HepG2 (cell line): ENCODE measurements around the gene SPCS1. TPM values are rescaled to one million over a fixed set of nuclear protein-coding genes. Genes with fewer than 3 reads are reported as not detected.

ENCODE experiments used
- AGO2 ChIP-seq: fragments of 200-400 bp; formaldehyde crosslinking; optimal IDR thresholded peaks from 2 replicates; pipeline ENCODE3; 2017; ENCODE audit warnings: mild to moderate bottlenecking, low read depth, low read length, moderate library complexity
- ARHGAP35 ChIP-seq: sonication (generic); formaldehyde crosslinking; IDR thresholded peaks from 2 replicates; pipeline ENCODE4 v1.9.0; 2022; ENCODE audit warnings: mild to moderate bottlenecking, inconsistent platforms, moderate library complexity, missing genetic modification reagents, borderline replicate concordance
- BRD4 ChIP-seq: sonication (generic); formaldehyde crosslinking; IDR thresholded peaks from 2 replicates; pipeline ENCODE4 v1.4.0; 2020; ENCODE audit warnings: missing genetic modification reagents
- ELK4 ChIP-seq: sonication (generic); formaldehyde crosslinking; IDR thresholded peaks from 2 replicates; pipeline ENCODE4 v1.9.0; 2021; ENCODE audit warnings: missing genetic modification reagents, borderline replicate concordance
- ESRRA ChIP-seq: sonication (generic); formaldehyde crosslinking; IDR thresholded peaks from 2 replicates; pipeline ENCODE4 v1.5.1; 2020; ENCODE audit warnings: mild to moderate bottlenecking, low read depth, missing genetic modification reagents
- FOXO1 ChIP-seq: sonication (generic); formaldehyde crosslinking; IDR thresholded peaks from 2 replicates; pipeline ENCODE4 v1.4.0; 2020; ENCODE audit warnings: missing genetic modification reagents
- HOXA3 ChIP-seq: sonication (generic); formaldehyde crosslinking; IDR thresholded peaks from 2 replicates; pipeline ENCODE4 v1.5.0; 2020; ENCODE audit warnings: missing genetic modification reagents
- HOXA9 ChIP-seq: sonication (generic); formaldehyde crosslinking; IDR thresholded peaks from 2 replicates; pipeline ENCODE4 v1.8.1; 2022; ENCODE audit warnings: missing genetic modification reagents, mild to moderate bottlenecking, moderate library complexity, borderline replicate concordance
- KLF13 ChIP-seq: sonication (generic); formaldehyde crosslinking; IDR thresholded peaks from 2 replicates; pipeline ENCODE4 v1.4.0; 2020; ENCODE audit warnings: mild to moderate bottlenecking, missing genetic modification reagents
- MAFK ChIP-seq, 2 experiments: IDR thresholded peaks in 1 of 2; conservative IDR thresholded peaks in 1 of 2; 2 replicates each; pipeline ENCODE4 v1.6.1; 2011; ENCODE audit warnings: improper control_type of control experiment in 2 of 2, low read length in 2 of 2
- MTF1 ChIP-seq: sonication (generic); formaldehyde crosslinking; IDR thresholded peaks from 2 replicates; pipeline ENCODE4 v1.5.0; 2020; ENCODE audit warnings: missing genetic modification reagents
- NCOA2 ChIP-seq: sonication (generic); formaldehyde crosslinking; IDR thresholded peaks from 2 replicates; pipeline ENCODE4 v1.8.0; 2022; ENCODE audit warnings: inconsistent platforms
- NR2F2 ChIP-seq: IDR thresholded peaks from 2 replicates; pipeline ENCODE4 v1.6.1; 2012; ENCODE audit warnings: low read depth, inconsistent platforms, borderline replicate concordance
- PHF20 ChIP-seq: sonication (generic); formaldehyde crosslinking; IDR thresholded peaks from 2 replicates; pipeline ENCODE4 v1.5.0; 2020; ENCODE audit warnings: mild to moderate bottlenecking, missing genetic modification reagents
- POLR2AphosphoS5 ChIP-seq: IDR thresholded peaks from 2 replicates; pipeline ENCODE4 v1.6.1; 2012; ENCODE audit warnings: low read depth, low read length
- RBFOX2 ChIP-seq: fragments of 200-400 bp; formaldehyde crosslinking; IDR thresholded peaks from 2 replicates; pipeline ENCODE4 v1.6.1; 2017; ENCODE audit warnings: low read depth, mild to moderate bottlenecking, low read length
- RBM22 ChIP-seq: fragments of 200-400 bp; formaldehyde crosslinking; optimal IDR thresholded peaks from 2 replicates; pipeline ENCODE3; 2017; ENCODE audit warnings: mild to moderate bottlenecking, low read length, moderate library complexity
- SRY ChIP-seq: sonication (generic); formaldehyde crosslinking; IDR thresholded peaks from 2 replicates; pipeline ENCODE4 v1.8.0; 2022; ENCODE audit warnings: mild to moderate bottlenecking, missing genetic modification reagents
- TARDBP ChIP-seq: sonication (generic); formaldehyde crosslinking; IDR thresholded peaks from 2 replicates; pipeline ENCODE4 v1.8.0; 2022; ENCODE audit warnings: mild to moderate bottlenecking, missing genetic modification reagents
- TBP ChIP-seq: sonication (generic); formaldehyde crosslinking; IDR thresholded peaks from 2 replicates; pipeline ENCODE4 v1.5.0; 2020; ENCODE audit warnings: missing genetic modification reagents
- TSC22D2 ChIP-seq: sonication (generic); formaldehyde crosslinking; IDR thresholded peaks from 2 replicates; pipeline ENCODE4 v1.5.1; 2020; ENCODE audit warnings: missing genetic modification reagents, mild to moderate bottlenecking, borderline replicate concordance
- ZBTB26 ChIP-seq: IDR thresholded peaks from 2 replicates; pipeline ENCODE4 v1.6.1; 2016; ENCODE audit warnings: missing compliant biosample characterization, missing genetic modification reagents, borderline replicate concordance
- ZFP1 ChIP-seq: IDR thresholded peaks from 2 replicates; pipeline ENCODE4 v1.6.1; 2016
- ZNF224 ChIP-seq: sonication (generic); formaldehyde crosslinking; IDR thresholded peaks from 2 replicates; pipeline ENCODE4 v1.5.0; 2020; ENCODE audit warnings: mild to moderate bottlenecking, missing genetic modification reagents
- ZNF530 ChIP-seq: sonication (generic); formaldehyde crosslinking; IDR thresholded peaks from 2 replicates; pipeline ENCODE4 v1.5.0; 2020; ENCODE audit warnings: low read depth, mild to moderate bottlenecking, missing genetic modification reagents
- ZNF562 ChIP-seq: sonication (generic); formaldehyde crosslinking; IDR thresholded peaks from 2 replicates; pipeline ENCODE4 v1.8.0; 2022; ENCODE audit warnings: missing genetic modification reagents, borderline replicate concordance
- ZNF605 ChIP-seq: sonication (generic); formaldehyde crosslinking; IDR thresholded peaks from 2 replicates; pipeline ENCODE4 v1.8.0; 2022; ENCODE audit warnings: mild to moderate bottlenecking, missing genetic modification reagents
- ZNF607 ChIP-seq: sonication (generic); formaldehyde crosslinking; IDR thresholded peaks from 2 replicates; pipeline ENCODE4 v1.5.1; 2020; ENCODE audit warnings: missing genetic modification reagents, mild to moderate bottlenecking, borderline replicate concordance
- polyA plus RNA-seq, 8 experiments: library from polyadenylated mRNA; depleted of rRNA in 3 of 8; stranded (reverse) in 7 of 8; unstranded in 1 of 8; fragments of >200 nt; fragmentation: Illumina TruSeq in 4 of 8; extraction: Trizol in 4 of 8; gene quantifications; 2 replicates each; pipeline versions ENCODE4 v1.2.1 to v1.2.3, GENCODE V29; 2011 to 2016; ENCODE audit warnings: low read depth in 4 of 8, missing spikeins in 1 of 8, mixed read lengths in 1 of 8; ENCODE audit not compliant: insufficient read depth in 1 of 8
- total RNA-seq, 5 experiments: library from RNA; depleted of rRNA; stranded (reverse); fragments of >200 nt; fragmentation: Illumina TruSeq; extraction: Trizol; gene quantifications; 2 replicates each; pipeline ENCODE4 v1.2.3, GENCODE V29; 2016; ENCODE audit warnings: low read depth in 1 of 5
- TF ChIP-seq, protein P1 (sequence below): sonication (generic); formaldehyde crosslinking; IDR thresholded peaks from 2 replicates; pipeline ENCODE4 v1.5.1; 2020; ENCODE audit warnings: missing genetic modification reagents, mild to moderate bottlenecking, borderline replicate concordance

Gene SPCS1
- total and polyA plus RNA-seq, 2 of the 13 experiments (the other 11 are each of a cell fraction or from before 2014, with no cell fraction given) = 84.6 to 120 TPM

- TF ChIP-seq, protein P1, sequence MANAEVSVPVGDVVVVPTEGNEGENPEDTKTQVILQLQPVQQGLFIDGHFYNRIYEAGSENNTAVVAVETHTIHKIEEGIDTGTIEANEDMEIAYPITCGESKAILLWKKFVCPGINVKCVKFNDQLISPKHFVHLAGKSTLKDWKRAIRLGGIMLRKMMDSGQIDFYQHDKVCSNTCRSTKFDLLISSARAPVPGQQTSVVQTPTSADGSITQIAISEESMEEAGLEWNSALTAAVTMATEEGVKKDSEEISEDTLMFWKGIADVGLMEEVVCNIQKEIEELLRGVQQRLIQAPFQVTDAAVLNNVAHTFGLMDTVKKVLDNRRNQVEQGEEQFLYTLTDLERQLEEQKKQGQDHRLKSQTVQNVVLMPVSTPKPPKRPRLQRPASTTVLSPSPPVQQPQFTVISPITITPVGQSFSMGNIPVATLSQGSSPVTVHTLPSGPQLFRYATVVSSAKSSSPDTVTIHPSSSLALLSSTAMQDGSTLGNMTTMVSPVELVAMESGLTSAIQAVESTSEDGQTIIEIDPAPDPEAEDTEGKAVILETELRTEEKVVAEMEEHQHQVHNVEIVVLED = no peak
- TF ChIP-seq KLF13 (CRISPR knock-in tag) = no peak
- TF ChIP-seq MAFK (conservative IDR thresholded peaks at IDR 0.05 in 1 of 2, IDR thresholded peaks at IDR 0.05 in 1 of 2; ENCODE audit: low read length in 2 of 2) = no peak
- TF ChIP-seq POLR2AphosphoS5 = peak; percentile 44; the same call in 1 of the 2 replicates
- no peak for TF ChIP-seq HOXA9 (CRISPR knock-in tag)
- TF ChIP-seq AGO2 = peak; percentile 64
- TF ChIP-seq ZBTB26 = no peak
- no peak for TF ChIP-seq MTF1 (CRISPR knock-in tag)
- TF ChIP-seq ZNF562 (CRISPR knock-in tag) = 0 out of 2 replicates have a peak, but pooled peaks have one; percentile 18
- no peak for TF ChIP-seq SRY (CRISPR knock-in tag)
- no peak for TF ChIP-seq NR2F2
- TF ChIP-seq PHF20 (CRISPR knock-in tag) = no peak
- no peak for TF ChIP-seq TARDBP (CRISPR knock-in tag)
- TF ChIP-seq ZNF224 (CRISPR knock-in tag) = no peak
- no peak for TF ChIP-seq TSC22D2 (CRISPR knock-in tag)
- TF ChIP-seq TBP (CRISPR knock-in tag) = no peak
- no peak for TF ChIP-seq HOXA3 (CRISPR knock-in tag)
- TF ChIP-seq RBFOX2 = peak; percentile 78
- TF ChIP-seq BRD4 (CRISPR knock-in tag) = no peak
- TF ChIP-seq ARHGAP35 (CRISPR knock-in tag) = no peak
- no peak for TF ChIP-seq FOXO1
- no peak for TF ChIP-seq ZNF605
- no peak for TF ChIP-seq ZNF607 (CRISPR knock-in tag)
- TF ChIP-seq NCOA2 (CRISPR knock-in tag) = no peak
- TF ChIP-seq ZFP1 (CRISPR knock-in tag) = no peak
- TF ChIP-seq RBM22 = peak; percentile 88
- TF ChIP-seq ZNF530 (CRISPR knock-in tag) = no peak
- TF ChIP-seq ELK4 (CRISPR knock-in tag) = no peak
- no peak for TF ChIP-seq ESRRA (CRISPR knock-in tag)
Observed at GRCh38 chr3:52695798-52696671, 9.9 kb upstream of the SPCS1 start (continued).
